ES-I3 (cell line): Measurements from ENCODE around the gene POMT2.

ENCODE experiments used
- H3K36me3 ChIP-seq: 2 replicates; pipeline ENCODE4 v1.6.1; 2013; ENCODE audit warnings: mild to moderate bottlenecking, low read length, control low read depth, moderate library complexity; ENCODE audit not compliant: insufficient read depth
- H3K4me1 ChIP-seq: 2 replicates; pipeline ENCODE4 v1.6.1; 2013; ENCODE audit warnings: mild to moderate bottlenecking, control low read depth, low read length; ENCODE audit not compliant: insufficient read depth
- H3K9ac ChIP-seq: 2 replicates; pipeline ENCODE4 v1.6.1; 2013; ENCODE audit warnings: low read depth, mild to moderate bottlenecking, low read length, moderate library complexity
- H3K9me3 ChIP-seq: 2 replicates; pipeline ENCODE4 v1.6.1; 2013; ENCODE audit warnings: mild to moderate bottlenecking, low read length, moderate library complexity; ENCODE audit not compliant: control insufficient read depth, insufficient read depth

Gene POMT2

GRCh38 chr14:77275601-77276017 is 45.1 kb downstream of the POMT2 start:
- Histone ChIP-seq H3K36me3 (no peaks in the 10 kb centered on the region), H3K4me1 (no peaks in the 10 kb centered on the region), H3K9me3 (no peaks in the 10 kb centered on the region), H3K9ac (no peak overlapping the region)

- Histone ChIP-seq H3K36me3 (no peaks in the 10 kb centered on the region), H3K4me1 (no peaks in the 10 kb centered on the region), H3K9ac (no peak overlapping the region), H3K9me3 (no peaks in the 10 kb centered on the region)
These were observed 45.6 kb downstream of the POMT2 start for GRCh38 chr14:77275041-77275580.

DNA sequence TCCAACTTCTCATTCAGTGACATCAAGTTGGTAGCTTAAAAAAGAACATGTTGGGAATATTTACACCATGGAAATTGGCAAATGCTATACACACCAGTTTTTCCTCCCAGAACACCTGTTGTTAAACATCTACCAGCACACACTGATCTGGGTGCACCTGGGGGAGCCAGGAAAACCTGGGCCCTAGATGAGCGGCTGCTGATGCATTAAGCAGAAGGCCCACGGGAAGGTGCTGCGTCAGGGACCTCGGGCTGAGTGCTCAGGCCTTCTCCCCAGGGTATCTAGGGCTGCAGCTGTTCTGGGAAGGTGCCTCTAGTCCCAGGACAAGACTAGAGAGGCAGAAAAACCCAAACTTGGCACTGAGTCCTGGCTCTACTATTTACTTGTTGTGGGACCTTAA is 46.9 kb downstream of the POMT2 start:
- no peaks in the 10 kb centered on the region for H3K4me1 ChIP-seq
- H3K36me3 ChIP-seq: no peaks in the 10 kb centered on the region
- H3K9ac ChIP-seq: no peak overlapping the region
- H3K9me3 ChIP-seq: no peaks in the 10 kb centered on the region

- Histone ChIP-seq H3K9me3 (no peaks in the 10 kb centered on the region), H3K36me3 (no peaks in the 10 kb centered on the region), H3K4me1 (no peaks in the 10 kb centered on the region), H3K9ac (no peak overlapping the region)
These were observed 48.4 kb downstream of the POMT2 start for GRCh38 chr14:77272261-77272660.

DNA sequence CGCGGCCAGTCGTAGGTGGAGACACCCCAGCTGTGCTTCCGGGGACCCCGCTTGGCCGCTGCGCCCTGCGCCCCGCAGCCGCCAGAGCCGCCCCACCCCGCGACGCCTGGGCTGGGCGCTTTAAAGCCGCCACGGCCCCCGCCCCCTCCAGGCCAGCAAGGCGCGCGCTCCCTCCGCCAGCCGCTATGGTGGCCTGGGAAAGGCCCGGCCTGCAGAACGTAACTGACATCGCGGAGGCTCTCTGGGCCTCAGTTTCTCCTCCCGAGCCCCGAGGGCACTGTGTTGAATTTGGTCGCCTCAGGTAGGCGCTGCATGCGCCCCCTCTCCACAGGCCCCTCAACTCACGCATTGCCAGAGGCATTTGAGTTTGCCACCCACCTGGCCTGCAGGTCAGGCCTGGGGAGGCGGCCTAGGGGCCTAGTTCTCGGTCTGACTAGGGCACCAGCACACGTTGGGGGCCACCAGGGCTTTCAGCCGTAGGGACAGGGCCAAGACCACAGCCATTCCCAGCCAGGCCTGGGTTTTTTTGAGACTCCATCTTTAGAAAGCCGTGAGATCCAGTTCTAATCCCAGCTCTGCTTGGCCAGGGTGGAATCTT is 49.5 kb downstream of the POMT2 start, which contains the start of gene NGB:
Gene NGB, minus strand, starts transcription at position 94 of the 598 bp plus-strand sequence. CDS start 269 bp downstream, outside the sequence.
- H3K4me1 ChIP-seq: no peaks in the 10 kb centered on the region
- H3K9ac ChIP-seq: peak within 1 kb of the TSS; percentile 42; the same call in 1 of the 2 replicates
- no peaks in the 10 kb centered on the region for H3K36me3 ChIP-seq
- H3K9me3 ChIP-seq: no peaks in the 10 kb centered on the region

DNA sequence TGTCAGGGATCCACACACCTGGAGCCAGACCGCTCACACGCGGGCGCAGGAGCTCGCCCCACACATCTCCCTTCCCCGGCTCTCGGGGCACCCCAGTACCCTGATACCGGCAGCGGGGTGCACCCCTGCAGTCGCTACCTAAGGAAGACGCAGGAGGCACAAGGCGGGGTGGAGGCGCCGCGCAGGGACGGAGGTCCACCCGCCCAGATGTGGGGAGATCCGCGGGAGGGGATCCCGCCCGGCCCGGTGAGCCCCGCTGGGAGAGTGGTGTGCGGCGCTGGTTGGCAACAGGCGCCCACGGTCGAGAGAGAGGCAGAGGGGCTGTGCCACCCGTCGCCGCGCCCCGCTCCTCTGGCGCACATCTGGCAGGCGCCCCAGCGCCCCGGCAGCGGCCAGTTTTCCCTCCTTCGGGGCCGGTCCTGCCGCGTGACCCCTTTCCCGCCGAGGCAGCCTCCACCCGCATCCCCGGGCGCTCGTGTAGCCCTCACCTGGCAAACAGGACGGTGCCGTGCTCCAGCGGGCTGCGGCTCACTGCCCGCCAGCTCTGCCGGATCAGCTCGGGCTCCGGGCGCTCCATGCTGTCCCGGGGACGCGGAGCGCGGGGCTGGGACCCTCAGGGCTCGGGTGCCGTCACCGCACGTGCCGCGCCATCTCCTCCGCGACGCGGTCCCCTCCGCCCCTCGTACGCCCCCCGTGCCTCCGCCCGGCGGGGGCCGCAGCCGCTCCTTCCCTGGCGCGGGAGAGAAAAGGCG is 50.1 kb downstream of the POMT2 start:
- H3K9me3 ChIP-seq: no peaks in the 10 kb centered on the region
- H3K36me3 ChIP-seq: no peaks in the 10 kb centered on the region

GRCh38 chr14:77268989-77269600 is 51.6 kb downstream of the POMT2 start:
- no peaks in the 10 kb centered on the region for H3K9me3 ChIP-seq
- H3K4me1 ChIP-seq: no peaks in the 10 kb centered on the region
- no peak overlapping the region for H3K9ac ChIP-seq
- no peaks in the 10 kb centered on the region for H3K36me3 ChIP-seq

More for the DNA sequence above, 50.1 kb downstream of the POMT2 start:
- Histone ChIP-seq H3K9ac (peak overlapping the region; percentile 42; the same call in 1 of the 2 replicates), H3K4me1 (no peaks in the 10 kb centered on the region)

DNA sequence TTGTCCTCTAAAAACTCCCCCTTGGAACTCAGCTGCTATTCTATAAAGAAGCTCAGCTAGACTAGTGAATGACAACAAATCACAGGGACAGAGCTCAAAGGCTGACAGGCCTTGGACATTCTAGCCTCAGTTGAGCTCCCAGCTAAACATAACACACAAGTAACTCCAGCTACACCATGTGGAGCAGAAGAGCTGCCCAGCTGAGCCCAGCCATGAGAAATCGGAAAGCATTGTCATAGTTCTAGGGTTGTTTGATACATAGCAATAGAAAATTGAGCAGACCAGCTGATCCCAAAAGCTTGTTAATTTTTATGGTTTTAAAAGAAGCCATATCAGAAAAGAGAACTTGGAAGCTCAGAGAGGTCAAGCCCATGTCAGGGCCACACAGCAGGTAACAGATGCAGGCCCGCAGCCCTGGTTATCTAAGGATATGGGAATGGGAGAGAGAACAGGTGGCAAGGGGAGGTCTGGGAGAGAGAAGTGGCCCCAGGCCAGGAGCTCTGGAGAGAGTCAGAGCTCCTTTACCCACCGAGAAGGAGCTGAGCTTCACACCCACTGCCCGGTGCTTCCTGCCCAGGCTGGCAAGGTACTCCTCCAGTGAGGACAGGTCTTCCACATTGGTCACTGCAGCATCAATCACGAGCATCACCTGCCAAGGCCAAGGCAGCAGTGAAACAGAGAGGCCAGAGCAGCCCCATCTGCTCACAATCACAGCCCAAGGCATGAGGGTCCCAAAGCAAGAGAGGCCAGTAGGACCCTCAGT is 52.6 kb downstream of the POMT2 start:
- Histone ChIP-seq H3K9me3 (no peaks in the 10 kb centered on the region), H3K4me1 (no peaks in the 10 kb centered on the region), H3K36me3 (no peaks in the 10 kb centered on the region), H3K9ac (no peak overlapping the region)

DNA sequence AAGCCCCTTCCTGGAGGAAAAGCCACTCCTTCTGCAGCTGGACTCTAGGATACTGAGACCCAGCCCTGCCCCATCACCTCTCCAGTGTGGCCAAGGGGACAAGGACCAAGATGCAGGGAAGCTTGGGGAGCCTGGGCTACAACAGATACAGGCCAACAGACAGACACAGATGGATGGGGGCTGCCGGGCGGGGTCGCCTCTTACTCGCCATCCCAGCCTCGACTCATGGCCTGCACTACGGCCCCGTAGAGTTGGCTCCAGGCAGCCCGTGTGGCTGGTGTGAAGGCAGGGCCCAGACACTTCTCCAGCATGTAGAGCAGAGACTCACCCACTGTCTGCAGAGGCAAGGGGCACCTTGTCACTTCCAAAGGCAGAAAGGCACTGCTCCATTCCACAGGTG is 54.3 kb downstream of the POMT2 start:
- Histone ChIP-seq H3K9ac (no peak overlapping the region), H3K36me3 (no peaks in the 10 kb centered on the region), H3K9me3 (no peaks in the 10 kb centered on the region), H3K4me1 (no peaks in the 10 kb centered on the region)

DNA sequence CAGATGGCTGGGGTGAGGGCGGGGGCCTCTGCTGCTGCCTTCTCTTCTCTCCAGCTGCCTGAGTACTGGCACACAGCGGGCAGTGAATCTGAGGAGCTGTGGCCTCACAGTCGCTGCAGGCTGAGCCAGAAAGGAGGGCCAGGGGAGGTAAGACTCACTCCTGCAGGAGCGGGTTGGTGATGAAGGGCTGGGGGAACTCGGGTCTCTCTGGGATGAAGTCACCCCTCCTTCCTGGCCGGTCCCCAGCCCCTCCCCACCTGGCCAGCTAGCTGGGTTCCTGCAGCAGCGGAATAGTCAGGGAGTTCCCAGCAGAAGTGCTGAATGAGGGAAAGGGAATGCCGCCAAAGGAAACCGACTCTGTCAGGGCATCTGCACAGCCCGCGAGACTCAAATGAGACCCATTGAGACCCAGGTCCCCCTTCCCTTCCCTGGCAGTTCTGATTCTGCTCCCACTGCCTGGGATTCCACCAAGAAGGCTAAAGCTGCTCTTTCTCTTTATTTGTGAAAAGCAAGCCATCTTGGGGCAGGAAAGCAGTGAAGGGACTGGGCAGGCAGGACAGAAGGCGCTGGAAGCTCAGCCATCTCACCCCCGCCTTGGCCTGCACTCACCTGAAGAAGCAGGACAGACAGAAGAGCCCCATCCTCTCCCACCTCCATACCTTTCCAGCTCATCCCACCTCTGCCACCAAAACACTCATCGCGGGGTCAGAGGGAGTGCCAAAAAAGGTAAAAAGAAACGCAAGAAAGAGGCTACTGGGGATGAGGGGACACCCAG is 54.9 kb downstream of the POMT2 start:
- Histone ChIP-seq H3K9ac (no peak overlapping the region), H3K9me3 (no peaks in the 10 kb centered on the region), H3K4me1 (no peaks in the 10 kb centered on the region), H3K36me3 (no peaks in the 10 kb centered on the region)

- Histone ChIP-seq H3K9ac (no peak overlapping the region), H3K4me1 (no peaks in the 10 kb centered on the region), H3K36me3 (no peaks in the 10 kb centered on the region)
These were observed 55.5 kb downstream of the POMT2 start for GRCh38 chr14:77265187-77265515.

GRCh38 chr14:77264466-77265186 is 56.1 kb downstream of the POMT2 start:
- Histone ChIP-seq H3K4me1 (no peaks in the 10 kb centered on the region), H3K9ac (no peak overlapping the region), H3K36me3 (no peaks in the 10 kb centered on the region), H3K9me3 (no peaks in the 10 kb centered on the region)

More at GRCh38 chr14:77265187-77265515, 55.5 kb downstream of the POMT2 start:
- no peaks in the 10 kb centered on the region for H3K9me3 ChIP-seq

- H3K36me3 ChIP-seq: no peaks in the 10 kb centered on the region
- no peaks in the 10 kb centered on the region for H3K9me3 ChIP-seq
- no peak overlapping the region for H3K9ac ChIP-seq
- peaks cover 3% of the 10 kb centered on the region; the same call in 1 of the 2 replicates for H3K4me1 ChIP-seq
These were observed 60.1 kb downstream of the POMT2 start for GRCh38 chr14:77260631-77261030.
